Esophagus mucosa (tissue), 1 donor: ENCODE data around the gene TRAPPC12. TPM values are rescaled to one million over a fixed set of nuclear protein-coding genes. Genes with fewer than 3 reads are reported as not detected.

Experiments used
- ATAC-seq: fragments of 200-7000 bp; cut with Tn5 transposase; one replicate; pipeline ENCODE4 v1.9.1; 2020
- total RNA-seq: library from RNA; stranded (reverse); gene quantifications from one replicate; pipeline ENCODE4 v1.2.4, GENCODE V29; 2023
- donor health status: DM: yes; HTN: yes; CAD: no.

TRAPPC12 gene
- total RNA-seq, 1 donor from 2014 or later, result 61.7 TPM

DNA sequence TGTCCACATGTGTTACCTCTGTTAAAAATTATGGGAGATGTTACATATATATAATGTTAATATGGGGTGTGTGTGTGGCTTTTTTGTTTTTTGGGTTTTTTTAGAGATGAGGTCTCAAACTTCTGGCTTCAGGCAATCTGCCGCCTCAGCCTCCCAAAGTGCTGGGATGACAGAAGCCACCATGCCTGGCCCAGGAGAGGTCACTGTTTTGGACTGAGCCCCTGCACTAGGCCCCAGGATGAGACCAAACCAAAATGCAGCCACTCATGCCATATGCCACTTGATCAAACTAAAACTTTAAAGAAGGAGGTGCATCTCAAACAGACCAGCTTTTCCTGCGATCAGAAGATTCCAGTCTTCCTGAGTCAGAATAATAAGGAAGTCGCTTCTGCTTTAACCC lies 137.3 kb downstream of the TRAPPC12 start:
- no peak for ATAC-seq

DNA sequence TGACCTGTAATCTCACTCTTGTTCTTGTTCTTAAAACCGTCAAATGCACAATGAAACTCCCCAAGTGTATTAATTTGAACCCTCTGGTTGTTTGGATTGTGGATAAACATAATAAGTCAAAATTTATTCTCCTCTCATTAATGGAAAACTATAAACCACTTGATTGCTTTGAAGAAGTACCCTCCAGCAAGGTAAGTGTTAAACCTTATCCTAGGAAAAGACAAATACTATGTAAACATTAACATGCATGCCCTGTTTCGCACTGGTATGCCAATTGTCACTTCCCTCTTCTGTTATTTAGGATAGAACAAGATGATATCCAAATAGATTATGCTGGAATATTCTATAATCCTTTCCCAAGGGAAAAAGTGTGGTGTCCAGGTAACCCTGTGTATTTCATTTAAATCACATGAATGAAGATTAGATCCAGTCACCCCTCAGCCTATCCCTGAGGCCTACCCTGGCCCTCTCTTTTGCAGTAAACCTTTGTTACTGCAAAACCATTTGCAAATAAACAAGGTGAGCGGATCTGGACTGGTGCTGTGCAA lies 138.5 kb downstream of the TRAPPC12 start:
- ATAC-seq, result no peak

DNA sequence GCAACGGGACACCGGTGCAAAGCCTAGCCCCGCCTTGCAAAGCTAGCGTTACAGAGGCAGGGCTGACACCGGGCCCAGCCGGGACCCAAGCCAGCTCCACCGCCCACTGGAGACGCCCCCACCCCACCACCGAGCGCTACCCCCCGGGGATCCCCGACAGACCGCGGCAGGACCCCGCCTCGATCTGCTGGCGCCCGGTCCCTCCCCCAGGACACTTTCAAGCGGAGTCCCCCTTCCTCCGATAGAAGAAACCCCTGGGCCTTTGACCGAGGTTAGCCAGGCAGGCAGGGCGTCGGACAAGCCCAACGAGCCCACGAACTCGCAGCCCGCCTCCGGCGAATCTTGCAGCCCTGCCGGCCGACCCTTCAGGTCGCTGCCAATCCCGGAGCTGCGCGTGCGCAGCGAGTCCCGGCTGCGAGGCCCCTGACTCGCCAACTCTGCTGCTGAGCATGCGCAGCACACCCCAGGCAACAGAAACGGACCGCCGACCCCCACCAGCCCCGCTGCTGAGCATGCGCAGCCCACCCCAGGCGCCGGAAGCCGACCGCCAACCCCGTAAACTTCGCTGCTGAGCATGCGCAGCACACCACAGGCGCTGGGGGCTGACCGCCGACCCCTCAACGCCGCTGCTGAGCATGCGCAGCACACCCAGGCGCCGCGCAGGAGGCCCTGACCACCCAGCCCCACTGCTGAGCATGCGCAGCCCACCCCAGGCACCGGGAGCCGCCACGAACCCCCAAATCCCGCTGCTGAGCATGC lies 139.2 kb downstream of the TRAPPC12 start:
- ATAC-seq, result peak; percentile 94

DNA sequence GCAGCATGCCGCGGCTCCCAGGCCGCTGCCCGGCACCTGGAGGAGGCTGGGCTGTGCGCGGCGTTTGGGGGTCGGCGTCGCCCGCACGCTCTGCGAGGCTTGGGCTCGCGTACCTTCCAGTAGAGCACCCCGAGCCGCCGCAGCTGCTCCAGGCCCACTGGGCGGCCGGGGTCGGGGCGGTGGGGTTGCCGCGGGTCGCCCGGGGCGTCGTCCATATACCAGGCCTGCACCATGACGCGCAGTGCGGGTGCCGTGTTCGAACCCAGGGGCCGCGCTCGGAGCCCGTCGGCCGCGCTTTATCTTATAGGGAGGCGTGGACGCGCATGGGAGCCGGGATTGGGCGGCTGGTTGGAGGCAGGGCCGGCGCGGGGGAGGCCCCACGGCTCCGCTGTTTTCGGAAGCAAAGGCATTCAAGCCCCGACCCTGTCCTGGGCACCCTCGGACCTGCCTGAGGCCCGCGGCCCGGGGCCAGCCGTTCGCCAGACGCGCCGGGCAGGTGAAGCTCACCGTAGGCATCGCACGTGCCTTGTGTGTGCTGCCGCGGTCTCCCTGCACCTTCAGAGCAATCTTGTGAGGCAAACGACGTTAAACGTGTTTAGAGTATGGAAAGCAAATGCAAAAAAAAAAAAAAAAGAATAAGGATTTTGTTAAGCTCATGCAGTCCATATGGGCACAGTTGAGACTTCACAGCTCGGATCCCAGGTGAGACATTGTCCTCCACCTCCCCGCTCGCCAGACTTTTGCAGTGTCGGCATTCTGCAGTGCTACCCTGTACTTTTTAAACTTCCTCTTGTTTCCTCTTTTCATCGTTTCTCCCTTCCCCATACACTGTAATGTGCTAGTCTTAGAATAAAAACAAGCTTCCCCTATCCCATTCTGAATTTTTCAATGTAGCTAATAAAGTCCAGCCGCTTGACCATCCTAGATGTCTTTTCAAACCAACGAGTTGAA lies 140.0 kb downstream of the TRAPPC12 start, which contains the start of gene ADI1:
Gene ADI1 (minus strand): TSS at position 277 of the 951 bp plus-strand sequence. CDS start 44 bp downstream, at position 233.
- peak; percentile 84 for ATAC-seq

DNA sequence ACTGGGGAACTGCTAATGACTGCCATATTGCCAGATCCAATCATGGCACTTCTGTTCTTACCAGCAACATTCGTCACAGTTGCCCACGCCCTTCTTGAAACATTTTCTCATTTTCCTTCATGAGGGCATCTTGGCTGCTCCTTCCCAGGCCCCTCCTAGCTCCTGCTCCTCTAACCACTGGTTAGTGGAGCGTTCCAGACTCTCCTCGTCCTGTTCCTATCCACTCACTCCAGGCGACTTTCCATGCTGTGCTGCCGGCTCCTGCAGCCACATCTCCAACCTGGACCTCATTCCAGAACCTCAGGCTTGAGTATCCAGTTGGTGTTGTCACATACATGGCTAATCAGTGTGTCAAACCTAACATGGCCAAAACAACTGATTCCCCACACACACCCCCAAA lies 141.1 kb downstream of the TRAPPC12 start:
- ATAC-seq, result no peak

DNA sequence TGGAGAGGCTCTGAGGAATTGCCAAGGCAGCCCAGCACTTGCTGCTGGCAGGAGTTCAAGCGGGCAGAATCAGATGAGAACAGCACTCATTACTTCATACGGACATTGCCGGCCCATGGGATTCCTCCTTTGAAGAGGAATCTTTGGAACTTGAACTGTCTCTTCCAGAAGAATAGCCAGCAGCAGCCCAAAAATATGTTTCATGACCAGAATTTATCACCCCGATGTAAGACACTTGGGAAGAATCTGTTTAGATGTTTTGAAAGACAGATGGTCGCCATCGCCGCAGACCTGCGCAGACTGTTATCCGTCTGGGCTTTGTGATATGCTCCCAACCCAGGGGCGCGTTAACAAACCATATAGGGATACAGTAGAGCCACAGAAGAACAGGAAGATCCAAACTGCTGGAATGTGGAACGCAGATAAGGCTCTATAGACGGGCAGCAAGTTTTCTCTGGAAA lies 143.5 kb downstream of the TRAPPC12 start:
- no peak for ATAC-seq

DNA sequence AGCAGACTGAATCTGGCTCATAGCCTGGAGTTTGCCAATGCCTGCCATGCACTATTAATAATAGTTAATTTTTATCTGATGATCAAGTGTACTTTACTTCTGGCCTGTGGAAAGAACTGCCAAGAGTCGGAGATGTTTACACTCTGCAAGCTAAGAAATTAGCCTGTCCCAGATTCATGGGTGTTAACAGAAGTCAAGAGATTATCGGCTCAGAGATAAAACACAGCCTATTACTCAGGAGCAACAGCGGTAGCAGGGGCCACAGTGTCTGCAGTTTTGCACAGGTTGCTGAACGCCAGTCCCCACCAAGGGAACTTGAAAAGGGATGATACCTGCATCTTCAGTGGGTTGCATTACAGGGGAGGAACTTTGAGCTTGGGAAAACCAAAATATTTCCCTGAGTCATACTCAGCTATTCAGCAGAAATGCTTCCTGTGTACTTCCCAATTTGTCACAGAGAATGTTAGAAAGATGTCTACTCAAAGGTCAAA lies 144.1 kb downstream of the TRAPPC12 start:
- no peak for ATAC-seq

DNA sequence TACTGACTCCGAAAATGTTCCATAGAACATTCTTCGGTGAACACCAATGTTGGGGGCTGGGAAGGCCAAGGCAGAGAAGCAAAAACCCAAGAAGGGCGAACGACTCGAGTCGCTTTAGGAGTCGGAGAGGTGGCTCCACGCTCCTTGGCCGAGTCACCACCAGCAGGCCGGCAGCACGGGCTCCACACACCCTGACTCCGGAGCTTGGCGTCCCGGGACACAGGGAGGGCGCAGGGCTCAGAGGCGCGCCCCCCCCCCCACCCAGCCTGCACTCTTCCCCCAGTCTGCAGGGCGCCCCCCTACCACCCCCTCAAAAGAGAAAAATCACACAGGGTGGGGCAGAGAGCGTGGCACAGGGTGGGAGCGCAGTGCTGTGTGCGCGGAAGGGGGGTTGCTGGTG lies 147.4 kb downstream of the TRAPPC12 start:
- no peak for ATAC-seq

DNA sequence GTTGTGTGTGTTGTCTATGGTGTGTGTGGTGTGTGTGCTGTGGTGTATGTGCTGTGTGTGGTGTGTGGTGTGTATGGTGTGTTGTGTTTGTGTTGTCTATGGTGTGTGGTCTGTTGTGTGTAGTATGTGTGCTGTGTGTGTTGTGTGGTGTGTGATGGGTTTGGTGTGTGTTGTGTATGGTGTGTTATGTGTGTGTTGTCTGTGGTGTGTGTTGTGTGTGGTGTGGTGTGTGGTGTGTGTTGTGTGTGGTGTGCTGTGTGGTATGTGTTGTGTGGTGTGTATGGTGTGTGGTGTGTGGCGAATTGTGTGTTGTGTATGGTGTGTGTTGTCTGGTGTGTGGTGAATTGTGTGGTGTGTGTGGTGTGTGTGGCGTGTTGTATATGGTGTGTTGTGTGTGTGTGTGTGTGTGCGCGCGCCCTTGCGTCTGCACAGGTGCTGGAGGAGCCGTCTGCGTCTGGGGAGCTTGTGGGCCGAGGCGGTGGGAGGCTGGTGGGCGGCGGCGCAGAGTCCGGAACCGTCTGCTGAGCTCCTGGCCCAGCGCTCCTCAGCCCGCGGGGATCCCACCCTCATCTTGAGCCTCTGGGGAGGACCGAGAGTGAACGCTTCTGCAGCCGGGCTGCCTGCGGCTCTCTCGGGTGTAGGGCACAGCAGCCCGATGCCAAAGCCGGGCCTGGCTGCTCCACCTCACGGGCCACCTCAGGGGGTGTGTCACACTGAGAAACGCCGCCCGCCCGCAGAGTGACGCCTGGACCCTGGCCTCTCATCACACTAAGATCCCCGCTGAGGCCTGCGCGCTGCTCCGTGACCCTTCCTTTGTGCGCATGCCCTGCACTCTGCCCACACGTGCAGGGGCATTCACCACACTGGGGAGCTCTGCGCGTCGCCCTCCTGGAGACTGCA lies 148.6 kb downstream of the TRAPPC12 start:
- ATAC-seq, result peak; percentile 6

Other genes starting within 250 kb of the TRAPPC12 start
- gene EIPR1, start 1.9 kb upstream of the TRAPPC12 start, total RNA-seq, result 25.9 TPM
- gene ADI1, start 139.8 kb downstream of the TRAPPC12 start, total RNA-seq, result 40.8 TPM
- gene RNASEH1, start 178.6 kb downstream of the TRAPPC12 start, total RNA-seq, result 10.6 TPM
- gene RPS7, start 195.6 kb downstream of the TRAPPC12 start, total RNA-seq, result 1,503 TPM
- not detected for gene COLEC11, start 215.4 kb downstream of the TRAPPC12 start, total RNA-seq